Loucy (cell line): Measurements from ENCODE around the gene IGDCC3.

Source experiments
- CTCF ChIP-seq: fragments of 200-600 bp; sonication (generic); conservative IDR thresholded peaks from 2 replicates; pipeline ENCODE4 v1.5.1; 2014; ENCODE audit warnings: mild to moderate bottlenecking, antibody characterized with exemption, low read length
- EZH2phosphoT487 ChIP-seq: fragments of 200-600 bp; IDR thresholded peaks from 2 replicates; pipeline ENCODE4 v1.6.1; 2018; ENCODE audit warnings: antibody characterized with exemption, mild to moderate bottlenecking, moderate library complexity, borderline replicate concordance

- TF ChIP-seq CTCF (no peak), EZH2phosphoT487 (no peak)
These were observed 38.4 kb downstream of the IGDCC3 start for GRCh38 chr15:65339416-65339815.
